HL-60 (cell line): ENCODE results near the gene FBXL7.

Experiments
- GABPA ChIP-seq: IDR thresholded peaks from 2 replicates; pipeline ENCODE4 v1.6.1; 2012; ENCODE audit warnings: low read depth
- POLR2AphosphoS5 ChIP-seq: IDR thresholded peaks from 2 replicates; pipeline ENCODE4 v1.6.1; 2012; ENCODE audit warnings: low read depth
- SPI1 ChIP-seq: IDR thresholded peaks from 2 replicates; pipeline ENCODE4 v1.6.1; 2012; ENCODE audit warnings: low read depth, mild to moderate bottlenecking, borderline replicate concordance
- TF ChIP-seq, protein P1 (sequence below): IDR thresholded peaks from one replicate; pipeline ENCODE4 v1.5.1; 2011; ENCODE audit warnings: low read length, control low read depth, inconsistent platforms; ENCODE audit not compliant: insufficient read depth
- TF ChIP-seq, protein P2 (sequence below): IDR thresholded peaks from 2 replicates; pipeline ENCODE4 v1.6.1; 2012; ENCODE audit warnings: low read depth; ENCODE audit not compliant: insufficient replicate concordance

DNA sequence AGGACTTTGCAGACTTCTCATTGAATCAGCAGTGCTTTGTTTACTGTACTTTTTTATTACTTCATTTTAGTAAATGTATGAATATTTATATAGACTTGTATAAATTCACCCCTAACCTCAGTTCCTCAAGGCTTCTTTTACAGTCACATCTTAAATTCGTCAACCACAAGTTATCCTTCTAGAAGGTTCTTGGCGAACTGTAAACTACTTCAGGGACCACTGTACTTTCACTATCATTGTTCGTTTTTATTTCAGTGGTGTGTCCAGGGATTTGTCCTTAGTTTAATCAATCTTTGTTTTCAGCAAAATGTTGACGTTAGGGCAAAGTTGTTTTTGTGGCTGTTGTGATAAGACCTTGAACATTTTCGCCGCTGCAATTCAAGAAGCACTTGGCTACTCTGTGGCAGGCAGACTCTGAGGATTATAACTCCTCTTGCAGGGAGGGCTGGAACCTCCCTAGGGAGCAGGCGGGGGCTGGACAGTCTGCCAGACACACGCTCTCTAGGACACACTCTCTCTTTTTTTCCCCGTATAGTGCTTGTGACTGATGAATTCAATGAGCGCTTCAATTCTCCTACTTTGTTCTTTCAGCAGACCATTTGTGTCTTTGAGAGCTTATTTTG lies 252.8 kb downstream of the FBXL7 start:
- TF ChIP-seq, protein P1, sequence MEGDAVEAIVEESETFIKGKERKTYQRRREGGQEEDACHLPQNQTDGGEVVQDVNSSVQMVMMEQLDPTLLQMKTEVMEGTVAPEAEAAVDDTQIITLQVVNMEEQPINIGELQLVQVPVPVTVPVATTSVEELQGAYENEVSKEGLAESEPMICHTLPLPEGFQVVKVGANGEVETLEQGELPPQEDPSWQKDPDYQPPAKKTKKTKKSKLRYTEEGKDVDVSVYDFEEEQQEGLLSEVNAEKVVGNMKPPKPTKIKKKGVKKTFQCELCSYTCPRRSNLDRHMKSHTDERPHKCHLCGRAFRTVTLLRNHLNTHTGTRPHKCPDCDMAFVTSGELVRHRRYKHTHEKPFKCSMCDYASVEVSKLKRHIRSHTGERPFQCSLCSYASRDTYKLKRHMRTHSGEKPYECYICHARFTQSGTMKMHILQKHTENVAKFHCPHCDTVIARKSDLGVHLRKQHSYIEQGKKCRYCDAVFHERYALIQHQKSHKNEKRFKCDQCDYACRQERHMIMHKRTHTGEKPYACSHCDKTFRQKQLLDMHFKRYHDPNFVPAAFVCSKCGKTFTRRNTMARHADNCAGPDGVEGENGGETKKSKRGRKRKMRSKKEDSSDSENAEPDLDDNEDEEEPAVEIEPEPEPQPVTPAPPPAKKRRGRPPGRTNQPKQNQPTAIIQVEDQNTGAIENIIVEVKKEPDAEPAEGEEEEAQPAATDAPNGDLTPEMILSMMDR = no peak
- TF ChIP-seq POLR2AphosphoS5 = no peak
- no peak for TF ChIP-seq GABPA
- TF ChIP-seq, protein P2, sequence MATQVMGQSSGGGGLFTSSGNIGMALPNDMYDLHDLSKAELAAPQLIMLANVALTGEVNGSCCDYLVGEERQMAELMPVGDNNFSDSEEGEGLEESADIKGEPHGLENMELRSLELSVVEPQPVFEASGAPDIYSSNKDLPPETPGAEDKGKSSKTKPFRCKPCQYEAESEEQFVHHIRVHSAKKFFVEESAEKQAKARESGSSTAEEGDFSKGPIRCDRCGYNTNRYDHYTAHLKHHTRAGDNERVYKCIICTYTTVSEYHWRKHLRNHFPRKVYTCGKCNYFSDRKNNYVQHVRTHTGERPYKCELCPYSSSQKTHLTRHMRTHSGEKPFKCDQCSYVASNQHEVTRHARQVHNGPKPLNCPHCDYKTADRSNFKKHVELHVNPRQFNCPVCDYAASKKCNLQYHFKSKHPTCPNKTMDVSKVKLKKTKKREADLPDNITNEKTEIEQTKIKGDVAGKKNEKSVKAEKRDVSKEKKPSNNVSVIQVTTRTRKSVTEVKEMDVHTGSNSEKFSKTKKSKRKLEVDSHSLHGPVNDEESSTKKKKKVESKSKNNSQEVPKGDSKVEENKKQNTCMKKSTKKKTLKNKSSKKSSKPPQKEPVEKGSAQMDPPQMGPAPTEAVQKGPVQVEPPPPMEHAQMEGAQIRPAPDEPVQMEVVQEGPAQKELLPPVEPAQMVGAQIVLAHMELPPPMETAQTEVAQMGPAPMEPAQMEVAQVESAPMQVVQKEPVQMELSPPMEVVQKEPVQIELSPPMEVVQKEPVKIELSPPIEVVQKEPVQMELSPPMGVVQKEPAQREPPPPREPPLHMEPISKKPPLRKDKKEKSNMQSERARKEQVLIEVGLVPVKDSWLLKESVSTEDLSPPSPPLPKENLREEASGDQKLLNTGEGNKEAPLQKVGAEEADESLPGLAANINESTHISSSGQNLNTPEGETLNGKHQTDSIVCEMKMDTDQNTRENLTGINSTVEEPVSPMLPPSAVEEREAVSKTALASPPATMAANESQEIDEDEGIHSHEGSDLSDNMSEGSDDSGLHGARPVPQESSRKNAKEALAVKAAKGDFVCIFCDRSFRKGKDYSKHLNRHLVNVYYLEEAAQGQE = no peak
- no peak for TF ChIP-seq SPI1
